Hematopoietic multipotent progenitor cell treated with erythropoietin and hydrocortisone succinate and interleukin-3 and kit ligand, for 17 days (in vitro differentiated cells): ENCODE data around the gene HSPA1L.

Experiments
- DNase-seq: peaks from one replicate; pipeline ENCODE4 v3.0.0-alpha.2; 2015; ENCODE audit warnings: low spot score

HSPA1L gene

DNA sequence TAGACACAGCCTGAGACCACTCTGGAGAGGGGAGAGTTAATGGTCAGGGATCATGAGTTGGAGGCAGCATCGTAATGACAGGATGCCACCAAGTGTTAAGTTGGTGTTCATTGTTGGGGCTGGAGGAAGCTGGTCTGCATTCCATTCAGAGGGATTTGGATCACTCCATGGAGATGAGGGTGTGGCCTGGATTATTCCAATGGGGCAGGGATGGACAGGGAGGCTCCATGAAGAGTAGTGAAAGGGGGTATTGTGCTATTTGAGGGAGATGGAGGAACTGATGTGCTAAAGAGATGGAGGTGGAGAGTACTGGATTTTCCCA lies 51.5 kb downstream of the HSPA1L start:
- no peak for DNase-seq

DNA sequence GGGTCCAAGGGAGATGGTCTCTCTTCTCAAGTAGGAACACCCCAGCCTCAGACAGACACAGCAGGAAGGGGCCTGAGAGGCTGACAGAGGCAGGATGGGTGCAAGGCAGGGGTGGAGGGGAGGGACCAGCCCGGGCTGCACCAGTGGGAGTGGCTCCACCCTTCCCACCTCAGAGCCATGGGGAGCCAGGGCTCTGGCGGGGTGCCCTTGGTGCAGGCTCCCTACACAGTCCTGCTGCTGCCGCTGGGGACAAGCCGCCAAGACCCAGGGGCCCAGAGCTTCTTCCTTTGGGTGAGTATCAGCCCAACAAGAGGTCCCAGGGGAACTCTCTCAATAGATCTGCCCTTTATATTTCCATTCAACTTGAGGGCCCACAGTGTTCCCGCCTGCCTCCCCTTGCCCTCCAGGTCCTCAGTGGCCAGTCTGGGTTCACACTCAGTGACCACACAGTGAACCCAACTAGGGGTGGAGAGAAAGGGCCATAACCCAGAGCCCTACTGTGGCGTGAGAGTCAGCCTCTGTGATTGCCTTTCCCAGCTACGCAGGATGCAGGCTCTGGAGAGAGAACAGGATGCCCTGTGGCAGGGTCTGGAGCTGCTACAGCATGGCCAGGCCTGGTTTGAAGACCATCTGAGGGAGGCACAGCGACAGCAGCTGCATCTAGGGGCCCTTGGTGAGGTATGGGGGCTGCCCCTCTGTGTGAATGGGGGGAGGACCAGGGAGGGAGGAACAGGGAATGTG lies 52.0 kb downstream of the HSPA1L start:
- DNase-seq, result no peak

DNA sequence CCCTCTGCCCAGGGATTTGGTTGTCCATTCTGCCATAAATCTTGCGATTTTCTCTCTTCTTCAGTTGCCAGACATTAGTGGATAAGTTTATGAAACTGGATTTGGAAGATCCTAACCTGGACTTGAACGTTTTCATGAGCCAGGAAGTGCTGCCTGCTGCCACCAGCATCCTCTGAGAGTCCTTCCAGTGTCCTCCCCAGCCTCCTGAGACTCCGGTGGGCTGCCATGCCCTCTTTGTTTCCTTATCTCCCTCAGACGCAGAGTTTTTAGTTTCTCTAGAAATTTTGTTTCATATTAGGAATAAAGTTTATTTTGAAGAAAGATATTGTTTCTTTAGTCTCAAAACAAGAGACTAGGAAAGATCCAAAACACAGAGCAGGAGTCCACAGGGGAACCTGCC lies 52.7 kb downstream of the HSPA1L start, which contains the start of gene SAPCD1:
Gene SAPCD1, plus strand, starts transcription at position 301 of the 400 bp plus-strand sequence. CDS start 399 bp downstream, outside the sequence.
- DNase-seq, result no peak

DNA sequence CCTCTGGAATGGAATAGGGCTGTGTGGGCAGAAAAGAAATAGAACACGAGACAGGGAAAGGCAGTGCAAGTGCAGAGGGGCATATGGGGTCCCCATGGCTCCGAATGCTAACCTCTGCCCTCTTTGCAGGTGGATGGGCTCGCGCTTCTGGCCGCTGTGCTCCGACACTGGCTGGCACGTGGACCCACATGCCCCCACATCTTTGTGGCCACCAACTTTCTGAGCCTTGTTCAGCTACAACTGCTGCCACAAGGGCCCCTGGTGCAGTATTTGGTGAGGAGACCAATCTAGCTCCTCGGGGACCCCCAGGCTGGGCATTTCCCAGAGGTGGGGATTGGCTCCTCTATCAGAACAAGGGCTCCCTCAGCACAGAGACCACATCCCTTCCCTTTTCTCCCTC lies 53.7 kb downstream of the HSPA1L start:
- no peak for DNase-seq

DNA sequence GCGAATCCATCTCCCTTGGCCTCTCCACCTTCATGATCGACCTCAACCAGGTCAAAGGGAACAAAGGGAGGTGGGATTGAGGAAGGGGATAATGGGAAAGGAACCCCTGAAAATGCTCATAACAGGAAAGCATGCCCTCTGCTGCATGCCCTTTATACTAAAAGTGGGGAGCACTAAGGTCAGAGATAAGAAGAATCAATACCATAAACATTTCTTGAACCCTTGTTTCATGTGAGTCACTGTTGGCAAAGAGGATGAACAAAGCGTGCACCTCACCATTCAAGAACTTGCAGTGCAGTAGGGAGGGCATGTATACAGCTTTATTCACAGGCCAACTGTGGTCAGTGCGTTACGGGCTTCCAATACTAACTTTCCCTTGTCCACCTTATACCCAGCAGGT lies 54.3 kb downstream of the HSPA1L start:
- no peak for DNase-seq
